ENCODE measurements around the gene MS4A18. TPM values are rescaled to one million over a fixed set of nuclear protein-coding genes. Genes with fewer than 3 reads are reported as not detected.

MS4A18 gene
- total and polyA plus RNA-seq, 2 experiments from 2014 or later, result not detected

DNA sequence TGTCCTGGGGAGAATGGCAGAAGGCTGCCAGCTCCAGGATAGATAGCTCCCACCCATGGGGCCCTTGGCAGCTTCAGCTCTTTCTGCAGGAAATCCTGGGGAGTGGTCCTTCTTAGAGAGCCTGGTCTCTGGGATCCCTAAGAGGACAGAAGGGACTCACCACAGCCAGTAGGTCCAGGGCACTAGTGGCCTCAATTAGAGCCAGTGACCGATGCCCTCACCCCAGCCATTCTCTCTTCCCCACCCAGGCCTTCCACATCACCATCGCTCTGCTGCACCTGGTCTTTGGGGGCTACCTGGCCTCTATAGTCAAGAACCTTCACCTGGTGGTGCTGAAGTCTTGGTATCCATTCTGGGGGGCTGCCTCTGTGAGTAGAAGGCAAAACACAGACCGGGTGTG, 66.2 kb downstream of the MS4A18 start:
- no peak overlapping the region for H2AFZ ChIP-seq
- no peak for DNase-seq (ENCODE audit: low spot score)
- H3K4me2 ChIP-seq, result no peak overlapping the region
- WGBS (ENCODE audit: low lambda C conversion rate, missing lambda C conversion rate), result 77% methylated on average over 3 of the region's 3 CpGs
- TF ChIP-seq, protein P1, sequence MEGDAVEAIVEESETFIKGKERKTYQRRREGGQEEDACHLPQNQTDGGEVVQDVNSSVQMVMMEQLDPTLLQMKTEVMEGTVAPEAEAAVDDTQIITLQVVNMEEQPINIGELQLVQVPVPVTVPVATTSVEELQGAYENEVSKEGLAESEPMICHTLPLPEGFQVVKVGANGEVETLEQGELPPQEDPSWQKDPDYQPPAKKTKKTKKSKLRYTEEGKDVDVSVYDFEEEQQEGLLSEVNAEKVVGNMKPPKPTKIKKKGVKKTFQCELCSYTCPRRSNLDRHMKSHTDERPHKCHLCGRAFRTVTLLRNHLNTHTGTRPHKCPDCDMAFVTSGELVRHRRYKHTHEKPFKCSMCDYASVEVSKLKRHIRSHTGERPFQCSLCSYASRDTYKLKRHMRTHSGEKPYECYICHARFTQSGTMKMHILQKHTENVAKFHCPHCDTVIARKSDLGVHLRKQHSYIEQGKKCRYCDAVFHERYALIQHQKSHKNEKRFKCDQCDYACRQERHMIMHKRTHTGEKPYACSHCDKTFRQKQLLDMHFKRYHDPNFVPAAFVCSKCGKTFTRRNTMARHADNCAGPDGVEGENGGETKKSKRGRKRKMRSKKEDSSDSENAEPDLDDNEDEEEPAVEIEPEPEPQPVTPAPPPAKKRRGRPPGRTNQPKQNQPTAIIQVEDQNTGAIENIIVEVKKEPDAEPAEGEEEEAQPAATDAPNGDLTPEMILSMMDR (IDR thresholded peaks at IDR 0.05; ENCODE audit: poor library complexity), result no peak
- TF ChIP-seq EZH2phosphoT487 (IDR thresholded peaks at IDR 0.05; ENCODE audit: low read depth, severe bottlenecking, unreplicated experiment), result no peak
- no peak for TF ChIP-seq EZH2 (IDR thresholded peaks at IDR 0.05; ENCODE audit: borderline replicate concordance)
- no peak overlapping the region for H3K4me3 ChIP-seq
- no peaks in the 10 kb centered on the region for H3K9me2 ChIP-seq (replicated peaks; ENCODE audit: insufficient read depth)
- H3K36me3 ChIP-seq (replicated peaks; ENCODE audit: insufficient read depth, low read depth), result no peaks in the 10 kb centered on the region
- peaks cover 5% of the 10 kb centered on the region for H3K4me1 ChIP-seq (ENCODE audit: insufficient read depth)
- H3K27me3 ChIP-seq, result no peaks in the 10 kb centered on the region
- H3K9me3 ChIP-seq (ENCODE audit: low read depth), result no peaks in the 10 kb centered on the region
- no peaks in the 10 kb centered on the region for H4K20me1 ChIP-seq (ENCODE audit: insufficient read depth, poor library complexity, severe bottlenecking)
- no peaks in the 10 kb centered on the region for H3K79me2 ChIP-seq
- no peak overlapping the region for H3K27ac ChIP-seq

- peaks cover 5% of the 10 kb centered on the region for H3K4me1 ChIP-seq (ENCODE audit: insufficient read depth)
- H3K4me2 ChIP-seq, result no peak overlapping the region
- no peaks in the 10 kb centered on the region for H3K36me3 ChIP-seq (replicated peaks; ENCODE audit: insufficient read depth, low read depth)
- H3K27ac ChIP-seq, result no peak overlapping the region
- TF ChIP-seq, protein P1 (IDR thresholded peaks at IDR 0.05; ENCODE audit: poor library complexity), result no peak
- TF ChIP-seq EZH2phosphoT487 (IDR thresholded peaks at IDR 0.05; ENCODE audit: low read depth, severe bottlenecking, unreplicated experiment), result no peak
- TF ChIP-seq EZH2 (IDR thresholded peaks at IDR 0.05; ENCODE audit: borderline replicate concordance), result no peak
- no peaks in the 10 kb centered on the region for H3K79me2 ChIP-seq
- no peak overlapping the region for H2AFZ ChIP-seq
- DNase-seq (ENCODE audit: low spot score), result no peak
- no peaks in the 10 kb centered on the region for H3K9me3 ChIP-seq (ENCODE audit: low read depth)
- H3K4me3 ChIP-seq, result no peak overlapping the region
- no peaks in the 10 kb centered on the region for H3K27me3 ChIP-seq
- no peaks in the 10 kb centered on the region for H3K9me2 ChIP-seq (replicated peaks; ENCODE audit: insufficient read depth)
- WGBS (ENCODE audit: low lambda C conversion rate, missing lambda C conversion rate), result 85% methylated on average over 4 of the region's 4 CpGs
- H4K20me1 ChIP-seq (ENCODE audit: insufficient read depth, poor library complexity, severe bottlenecking), result no peaks in the 10 kb centered on the region
These were observed 66.8 kb downstream of the MS4A18 start for GRCh38 chr11:60791153-60791933.

DNA sequence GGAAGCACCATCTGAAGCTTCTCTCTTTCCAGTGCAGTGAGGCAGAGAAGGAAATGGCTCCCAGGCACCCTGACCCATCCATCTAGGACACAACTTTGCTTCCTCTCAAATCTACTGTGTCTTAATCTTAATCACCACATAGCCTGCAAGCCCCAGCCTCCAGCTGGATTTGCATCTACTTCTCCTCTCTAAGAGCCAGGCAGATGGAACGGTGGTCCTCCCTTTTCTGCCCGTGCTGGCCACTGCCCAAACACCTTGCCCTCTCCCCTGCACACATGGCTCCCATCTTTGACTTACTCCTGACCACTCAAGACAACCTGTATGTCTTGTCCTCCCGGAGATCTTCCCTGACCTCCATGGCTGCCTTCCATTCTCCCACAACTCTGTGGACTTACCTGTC, 68.0 kb downstream of the MS4A18 start:
- H3K79me2 ChIP-seq, result no peaks in the 10 kb centered on the region
- no peak overlapping the region for H2AFZ ChIP-seq
- TF ChIP-seq, protein P1 (IDR thresholded peaks at IDR 0.05; ENCODE audit: poor library complexity), result no peak
- TF ChIP-seq EZH2phosphoT487 (IDR thresholded peaks at IDR 0.05; ENCODE audit: low read depth, severe bottlenecking, unreplicated experiment) (no peak), EZH2 (IDR thresholded peaks at IDR 0.05; ENCODE audit: borderline replicate concordance) (no peak)
- H3K4me3 ChIP-seq, result no peak overlapping the region
- H3K4me1 ChIP-seq (ENCODE audit: insufficient read depth), result no peaks in the 10 kb centered on the region
- 80% methylated on average over 3 of the region's 3 CpGs for WGBS (ENCODE audit: low lambda C conversion rate, missing lambda C conversion rate)
- H3K9me2 ChIP-seq (replicated peaks; ENCODE audit: insufficient read depth), result no peaks in the 10 kb centered on the region
- no peaks in the 10 kb centered on the region for H4K20me1 ChIP-seq (ENCODE audit: insufficient read depth, poor library complexity, severe bottlenecking)
- H3K9me3 ChIP-seq (ENCODE audit: low read depth), result no peaks in the 10 kb centered on the region
- H3K27me3 ChIP-seq, result no peaks in the 10 kb centered on the region
- no peak overlapping the region for H3K4me2 ChIP-seq
- H3K27ac ChIP-seq, result no peak overlapping the region
- no peak for DNase-seq (ENCODE audit: low spot score)
- H3K36me3 ChIP-seq (replicated peaks; ENCODE audit: insufficient read depth, low read depth), result no peaks in the 10 kb centered on the region

Other genes starting within 250 kb of the MS4A18 start
- gene MS4A12, start 231.9 kb upstream of the MS4A18 start, total RNA-seq, result not detected in 2 replicates
- gene MS4A12, start 231.9 kb upstream of the MS4A18 start, polyA plus RNA-seq, result not detected in 2 replicates
- not detected in 2 replicates for gene MS4A13, start 209.3 kb upstream of the MS4A18 start, total RNA-seq
- gene MS4A13, start 209.3 kb upstream of the MS4A18 start, polyA plus RNA-seq, result not detected in 2 replicates
- gene MS4A8, start 25.1 kb upstream of the MS4A18 start, total RNA-seq, result 1.5 and 3.8 TPM in 2 replicates
- 1.7 and 2.3 TPM in 2 replicates for gene MS4A8, start 25.1 kb upstream of the MS4A18 start, polyA plus RNA-seq
- gene MS4A15, start 32.1 kb downstream of the MS4A18 start, total RNA-seq, result 0.88 and 1.1 TPM in 2 replicates
- gene MS4A15, start 32.1 kb downstream of the MS4A18 start, polyA plus RNA-seq, result 4.3 and 8.0 TPM in 2 replicates
- 0.47 and 1.2 TPM in 2 replicates for gene MS4A10, start 60.6 kb downstream of the MS4A18 start, total RNA-seq
- gene MS4A10, start 60.6 kb downstream of the MS4A18 start, polyA plus RNA-seq, result 0.21 and 1.8 TPM in 2 replicates
- 7.4 and 9.1 TPM in 2 replicates for gene CCDC86, start 117.4 kb downstream of the MS4A18 start, total RNA-seq
- 25.3 and 27.5 TPM in 2 replicates for gene CCDC86, start 117.4 kb downstream of the MS4A18 start, polyA plus RNA-seq
- gene PTGDR2, start 131.2 kb downstream of the MS4A18 start, total RNA-seq, result 1.2 and 1.3 TPM in 2 replicates
- gene PTGDR2, start 131.2 kb downstream of the MS4A18 start, polyA plus RNA-seq, result 0.69 and 2.0 TPM in 2 replicates
- gene ZP1, start 142.8 kb downstream of the MS4A18 start, total RNA-seq, result 0.12 TPM in 1 of 2 replicates, not detected in the other
- 0.32 and 1.6 TPM in 2 replicates for gene ZP1, start 142.8 kb downstream of the MS4A18 start, polyA plus RNA-seq
- 38.1 and 53.8 TPM in 2 replicates for gene PRPF19, start 181.9 kb downstream of the MS4A18 start, total RNA-seq
- gene PRPF19, start 181.9 kb downstream of the MS4A18 start, polyA plus RNA-seq, result 18.5 and 19.3 TPM in 2 replicates
- 30.0 and 47.5 TPM in 2 replicates for gene TMEM109, start 189.4 kb downstream of the MS4A18 start, total RNA-seq
- 86.9 and 92.5 TPM in 2 replicates for gene TMEM109, start 189.4 kb downstream of the MS4A18 start, polyA plus RNA-seq
- gene TMEM132A, start 199.7 kb downstream of the MS4A18 start, total RNA-seq, result 33.7 and 44.3 TPM in 2 replicates
- 97.1 and 98.7 TPM in 2 replicates for gene TMEM132A, start 199.7 kb downstream of the MS4A18 start, polyA plus RNA-seq
- 1.4 and 3.3 TPM in 2 replicates for gene SLC15A3, start 227.5 kb downstream of the MS4A18 start, total RNA-seq
- 0.56 and 2.3 TPM in 2 replicates for gene SLC15A3, start 227.5 kb downstream of the MS4A18 start, polyA plus RNA-seq
- gene CD6, start 247.0 kb downstream of the MS4A18 start, total RNA-seq, result 0.03 and 0.08 TPM in 2 replicates
- gene CD6, start 247.0 kb downstream of the MS4A18 start, polyA plus RNA-seq, result not detected in 2 replicates